Bronchial epithelial cell (primary cell): Measurements from ENCODE around the gene NPTXR. TPM values are rescaled to one million over a fixed set of nuclear protein-coding genes. Genes with fewer than 3 reads are reported as not detected.

Source experiments
- DNase-seq: peaks from one replicate; pipeline ENCODE4 v3.0.0-alpha.2; 2010; ENCODE audit warnings: low read depth
- FAIRE-seq: peaks from 2 replicates; lab custom pipeline; 2011; peaks lifted over from hg19 to GRCh38; lab: Jason Lieb, UNC
- H3K27me3 ChIP-seq: 2 replicates; pipeline ENCODE4 v1.5.1; 2011; ENCODE audit warnings: low read length; ENCODE audit not compliant: control insufficient read depth, insufficient read depth
- H3K36me3 ChIP-seq: 2 replicates; pipeline ENCODE4 v1.5.1; 2011; ENCODE audit warnings: low read length; ENCODE audit not compliant: control insufficient read depth, insufficient read depth
- H3K4me3 ChIP-seq: 2 replicates; pipeline ENCODE4 v1.5.1; 2011; ENCODE audit warnings: mild to moderate bottlenecking, low read depth, low read length, control low read depth
- total RNA-seq: library from RNA; depleted of rRNA; stranded (reverse); fragments of >200 nt; gene quantifications from 2 replicates; pipeline ENCODE4 v1.2.1, GENCODE V29; 2014
- TF ChIP-seq, protein P1 (sequence below): IDR thresholded peaks from 2 replicates; pipeline ENCODE4 v1.5.1; 2011; ENCODE audit warnings: mild to moderate bottlenecking, moderate library complexity, low read length, control low read depth, inconsistent platforms; ENCODE audit not compliant: insufficient read depth, severe bottlenecking

The NPTXR gene
- total RNA-seq, 1 donor from 2014 or later, result under 0.01 TPM

DNA sequence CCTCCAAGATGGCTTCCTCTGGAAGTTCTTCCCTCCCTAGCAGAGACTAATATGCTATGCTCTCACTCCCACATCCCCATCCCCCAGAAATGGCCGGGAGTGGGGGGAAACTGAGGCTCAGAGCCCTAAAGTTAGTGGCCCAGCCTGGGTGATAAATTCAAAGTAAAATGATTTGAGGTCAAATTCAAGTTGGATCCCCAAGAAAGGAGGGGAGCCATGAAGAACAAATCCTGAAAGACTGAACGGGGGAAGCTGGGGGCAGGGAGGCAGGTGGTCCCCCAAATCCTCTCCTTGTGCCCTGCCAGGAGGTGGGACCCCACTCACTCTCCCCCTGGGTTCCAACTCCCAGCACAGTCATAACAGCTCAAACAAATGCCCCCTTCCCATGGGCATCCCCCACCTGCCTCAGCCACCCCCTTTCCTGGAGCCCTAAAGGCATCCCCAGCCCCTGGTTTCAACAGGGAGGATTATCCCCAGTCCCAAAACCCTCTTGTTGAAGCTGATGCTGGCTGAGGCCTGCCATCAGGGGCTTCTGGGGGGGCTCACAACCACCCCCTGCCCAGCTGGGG, 27.0 kb upstream of the NPTXR start:
- FAIRE-seq, result no peak
- no peak for DNase-seq
- Histone ChIP-seq H3K27me3 (peaks cover 5% of the 10 kb centered on the region), H3K36me3 (no peaks in the 10 kb centered on the region), H3K4me3 (peak overlapping the region; percentile 3)
- TF ChIP-seq, protein P1, sequence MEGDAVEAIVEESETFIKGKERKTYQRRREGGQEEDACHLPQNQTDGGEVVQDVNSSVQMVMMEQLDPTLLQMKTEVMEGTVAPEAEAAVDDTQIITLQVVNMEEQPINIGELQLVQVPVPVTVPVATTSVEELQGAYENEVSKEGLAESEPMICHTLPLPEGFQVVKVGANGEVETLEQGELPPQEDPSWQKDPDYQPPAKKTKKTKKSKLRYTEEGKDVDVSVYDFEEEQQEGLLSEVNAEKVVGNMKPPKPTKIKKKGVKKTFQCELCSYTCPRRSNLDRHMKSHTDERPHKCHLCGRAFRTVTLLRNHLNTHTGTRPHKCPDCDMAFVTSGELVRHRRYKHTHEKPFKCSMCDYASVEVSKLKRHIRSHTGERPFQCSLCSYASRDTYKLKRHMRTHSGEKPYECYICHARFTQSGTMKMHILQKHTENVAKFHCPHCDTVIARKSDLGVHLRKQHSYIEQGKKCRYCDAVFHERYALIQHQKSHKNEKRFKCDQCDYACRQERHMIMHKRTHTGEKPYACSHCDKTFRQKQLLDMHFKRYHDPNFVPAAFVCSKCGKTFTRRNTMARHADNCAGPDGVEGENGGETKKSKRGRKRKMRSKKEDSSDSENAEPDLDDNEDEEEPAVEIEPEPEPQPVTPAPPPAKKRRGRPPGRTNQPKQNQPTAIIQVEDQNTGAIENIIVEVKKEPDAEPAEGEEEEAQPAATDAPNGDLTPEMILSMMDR, result no peak

DNA sequence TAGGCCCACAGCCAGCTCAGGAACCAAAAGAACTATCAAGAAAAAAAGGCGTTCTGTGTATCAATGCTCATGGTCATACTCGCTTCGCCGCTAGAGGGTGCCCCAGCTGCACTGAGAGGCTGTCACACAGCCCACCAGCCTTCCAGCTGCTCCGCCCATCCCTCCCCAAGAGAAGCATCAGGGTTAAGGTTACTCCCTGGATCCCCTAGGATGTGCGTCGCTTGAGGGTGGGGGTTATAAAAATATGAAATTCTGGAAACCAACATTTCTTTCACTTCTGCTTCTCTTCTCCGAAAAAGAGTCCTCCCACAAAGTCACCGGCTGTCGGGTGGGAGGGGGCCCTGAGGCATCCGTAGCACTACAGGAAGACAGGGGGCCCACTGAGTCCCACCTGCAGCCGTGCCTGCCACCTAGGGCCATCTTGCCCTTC, 26.5 kb upstream of the NPTXR start:
- TF ChIP-seq, protein P1, result peak; percentile 95
- Histone ChIP-seq H3K36me3 (no peaks in the 10 kb centered on the region), H3K27me3 (peaks cover 3% of the 10 kb centered on the region), H3K4me3 (peak overlapping the region; percentile 3)
- peak; percentile 50 for DNase-seq
- FAIRE-seq, result no peak

DNA sequence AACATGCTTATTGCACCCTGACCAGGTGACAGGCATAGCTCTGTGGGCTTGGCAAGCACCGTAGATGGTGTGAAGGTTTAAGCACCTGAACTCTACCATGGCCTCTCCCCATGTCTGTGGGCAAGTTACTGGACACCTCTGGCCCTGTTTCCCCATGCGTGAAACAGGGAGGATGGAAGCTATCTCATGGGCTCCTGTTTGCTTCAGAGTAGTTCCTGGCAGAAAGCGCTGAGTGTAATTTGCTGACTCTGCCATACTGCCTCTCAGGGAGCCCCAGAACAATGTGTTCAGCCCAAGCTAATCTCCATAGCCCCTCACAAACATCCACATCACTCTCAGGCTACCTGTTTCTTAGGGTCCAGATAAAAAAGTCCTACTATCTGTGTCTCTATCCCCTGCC, 25.8 kb upstream of the NPTXR start:
- DNase-seq (no peak), FAIRE-seq (no peak)

DNA sequence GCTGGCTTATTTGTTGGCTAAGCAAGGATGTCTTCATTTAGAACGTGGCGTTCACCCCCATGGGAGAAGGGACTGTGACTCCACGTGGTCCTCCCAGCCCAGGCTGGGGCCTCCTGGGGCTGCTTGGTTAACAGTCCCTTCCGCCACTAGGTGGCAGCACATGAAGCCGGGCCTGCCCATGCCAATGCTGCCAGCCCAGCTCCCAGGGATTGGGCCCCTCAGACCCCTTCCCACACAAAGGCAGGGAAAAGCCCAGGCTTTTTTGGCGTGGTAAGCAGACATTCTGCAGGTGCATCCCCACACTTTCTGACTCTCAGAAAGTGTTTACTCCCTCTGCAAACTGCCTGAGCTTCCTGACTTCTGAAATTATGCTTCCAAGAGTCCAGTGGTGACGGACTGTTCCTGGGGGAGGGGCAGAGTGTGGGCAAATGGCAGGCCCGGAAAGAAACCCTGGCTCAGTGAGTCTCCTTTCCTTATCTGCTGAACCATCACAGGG, 25.1 kb upstream of the NPTXR start:
- Histone ChIP-seq H3K27me3 (no peaks in the 10 kb centered on the region), H3K4me3 (no peak overlapping the region), H3K36me3 (no peaks in the 10 kb centered on the region)
- peak; percentile 18 for FAIRE-seq
- DNase-seq, result peak; percentile 23
- TF ChIP-seq, protein P1, result peak; percentile 92

More for the DNA sequence above, 25.8 kb upstream of the NPTXR start:
- Histone ChIP-seq H3K36me3 (no peaks in the 10 kb centered on the region), H3K4me3 (no peak overlapping the region), H3K27me3 (no peaks in the 10 kb centered on the region)
- TF ChIP-seq, protein P1, result no peak

DNA sequence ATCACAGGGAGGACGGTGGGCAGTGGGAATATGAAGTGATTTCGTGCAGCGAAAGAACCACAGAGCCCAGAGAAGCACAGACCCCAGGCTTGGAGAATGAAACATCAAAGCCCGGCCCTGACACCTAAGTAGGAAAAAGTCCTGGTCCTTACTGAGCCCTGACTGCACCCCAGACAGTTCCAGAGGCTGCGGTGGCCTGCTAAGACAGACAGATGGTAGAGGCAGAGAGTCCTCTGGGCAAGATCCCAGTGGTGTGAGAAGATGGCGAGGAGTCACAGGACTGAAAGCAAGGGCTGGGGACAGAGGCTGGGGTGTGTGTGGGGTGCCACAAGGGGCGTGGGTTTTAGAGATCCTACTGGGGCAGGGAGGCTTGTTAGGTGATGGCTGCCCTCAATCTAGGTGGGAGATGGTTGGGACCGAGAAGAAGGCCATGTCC, 24.5 kb upstream of the NPTXR start:
- H3K4me3 ChIP-seq, result no peak overlapping the region
- FAIRE-seq (peak; percentile 72), DNase-seq (no peak)
- TF ChIP-seq, protein P1, result no peak
- no peaks in the 10 kb centered on the region for H3K27me3 ChIP-seq
- H3K36me3 ChIP-seq, result no peaks in the 10 kb centered on the region
